ENCODE results near the gene EFNA1.

GRCh38 chr1:155107309-155108264, 20.1 kb upstream of the EFNA1 start:
- TF ChIP-seq ZFX (IDR thresholded peaks at IDR 0.05; ENCODE audit: borderline replicate concordance), result no peak
- TF ChIP-seq CTCF (IDR thresholded peaks at IDR 0.05), result no peak
